CD4-positive, alpha-beta memory T cell (primary cell): ENCODE data around the gene MSRB1. TPM values are rescaled to one million over a fixed set of nuclear protein-coding genes. Genes with fewer than 3 reads are reported as not detected.

Experiments
- CTCF ChIA-PET: fragments of 350-600 bp; sonication (Branson Sonifier 250); formaldehyde crosslinking; loops from one replicate; lab custom pipeline; 2021; ENCODE audit warnings: inconsistent platforms; ENCODE audit not compliant: partially characterized antibody; lab: Charles Lee
- POLR2A ChIA-PET: fragments of 350-600 bp; sonication (Branson Sonifier 250); formaldehyde crosslinking; loops from one replicate; lab custom pipeline; 2021; ENCODE audit not compliant: partially characterized antibody; lab: Charles Lee
- DNase-seq, 5 donors: peaks; one replicate each; pipeline versions ENCODE4 v3.0.0 to v3.0.0-alpha.2; 2020 to 2022; ENCODE audit warnings: mixed read lengths in 1 of 5
- H3K27ac ChIP-seq: one replicate; pipeline ENCODE4 v1.7.0; 2013; ENCODE audit warnings: low read depth, low read length
- H3K27me3 ChIP-seq: 2 replicates; pipeline ENCODE4 v1.7.0; 2013; ENCODE audit warnings: mild to moderate bottlenecking, low read length, moderate library complexity; ENCODE audit not compliant: insufficient read depth
- H3K36me3 ChIP-seq: 2 replicates; pipeline ENCODE4 v1.7.0; 2013; ENCODE audit warnings: mild to moderate bottlenecking, low read length, moderate library complexity; ENCODE audit not compliant: insufficient read depth
- H3K4me1 ChIP-seq: 2 replicates; pipeline ENCODE4 v1.7.0; 2013; ENCODE audit warnings: mild to moderate bottlenecking, low read length, moderate library complexity; ENCODE audit not compliant: insufficient read depth
- H3K4me3 ChIP-seq, 2 donors: one replicate each; pipeline ENCODE4 v1.7.0; 2013; ENCODE audit warnings: low read length in 2 of 2, mild to moderate bottlenecking in 1 of 2
- H3K9me3 ChIP-seq, 2 donors: one replicate each; pipeline ENCODE4 v1.7.0; 2013; ENCODE audit warnings: low read length in 2 of 2, control low read depth in 1 of 2; ENCODE audit not compliant: control insufficient read depth in 1 of 2
- H3K27ac Mint-ChIP-seq, 7 donors: one replicate each; pipeline ENCODE4 v1.8.0; 2020 to 2021; ENCODE audit warnings: mixed read lengths in 7 of 7, mild to moderate bottlenecking in 6 of 7, inconsistent platforms in 3 of 7, moderate library complexity in 3 of 7
- H3K27me3 Mint-ChIP-seq, 2 donors: one replicate each; pipeline ENCODE4 v1.8.0; 2020 to 2021; ENCODE audit warnings: mixed read lengths in 2 of 2
- H3K36me3 Mint-ChIP-seq, 2 donors: one replicate each; pipeline ENCODE4 v1.8.0; 2020 to 2021; ENCODE audit warnings: mixed read lengths in 2 of 2, inconsistent platforms in 1 of 2, mild to moderate bottlenecking in 1 of 2
- H3K4me1 Mint-ChIP-seq, 4 donors: one replicate each; pipeline ENCODE4 v1.8.0; 2020 to 2021; ENCODE audit warnings: mixed read lengths in 4 of 4, mild to moderate bottlenecking in 1 of 4
- H3K4me3 Mint-ChIP-seq, 8 donors: one replicate each; pipeline ENCODE4 v1.8.0; 2020 to 2021; ENCODE audit warnings: mixed read lengths in 8 of 8, mild to moderate bottlenecking in 7 of 8, moderate library complexity in 6 of 8, inconsistent platforms in 3 of 8
- H3K9me3 Mint-ChIP-seq, 8 donors: one replicate each; pipeline ENCODE4 v1.8.0; 2020 to 2021; ENCODE audit warnings: mixed read lengths in 8 of 8, mild to moderate bottlenecking in 5 of 8, inconsistent platforms in 3 of 8, moderate library complexity in 1 of 8
- intact Hi-C: fragments of 100-400 bp; cut with micrococcal nuclease; formaldehyde crosslinking; loops from one replicate; pipeline ENCODE4 v1.15.1; 2023
- polyA plus RNA-seq, 2 donors: library from polyadenylated mRNA; unstranded; fragments of 300-500 nt; fragmentation: Illumina TruSeq; gene quantifications; one replicate each; pipeline ENCODE4 v1.2.3, GENCODE V29; 2021
- total RNA-seq, 2 experiments: library from RNA; stranded (reverse); gene quantifications; one replicate each; pipeline ENCODE4 v1.2.3, GENCODE V29; 2021

MSRB1 gene
- total and polyA plus RNA-seq, 4 experiments from 2014 or later, result 9.3 to 30.5 (median 15.5) TPM

DNA sequence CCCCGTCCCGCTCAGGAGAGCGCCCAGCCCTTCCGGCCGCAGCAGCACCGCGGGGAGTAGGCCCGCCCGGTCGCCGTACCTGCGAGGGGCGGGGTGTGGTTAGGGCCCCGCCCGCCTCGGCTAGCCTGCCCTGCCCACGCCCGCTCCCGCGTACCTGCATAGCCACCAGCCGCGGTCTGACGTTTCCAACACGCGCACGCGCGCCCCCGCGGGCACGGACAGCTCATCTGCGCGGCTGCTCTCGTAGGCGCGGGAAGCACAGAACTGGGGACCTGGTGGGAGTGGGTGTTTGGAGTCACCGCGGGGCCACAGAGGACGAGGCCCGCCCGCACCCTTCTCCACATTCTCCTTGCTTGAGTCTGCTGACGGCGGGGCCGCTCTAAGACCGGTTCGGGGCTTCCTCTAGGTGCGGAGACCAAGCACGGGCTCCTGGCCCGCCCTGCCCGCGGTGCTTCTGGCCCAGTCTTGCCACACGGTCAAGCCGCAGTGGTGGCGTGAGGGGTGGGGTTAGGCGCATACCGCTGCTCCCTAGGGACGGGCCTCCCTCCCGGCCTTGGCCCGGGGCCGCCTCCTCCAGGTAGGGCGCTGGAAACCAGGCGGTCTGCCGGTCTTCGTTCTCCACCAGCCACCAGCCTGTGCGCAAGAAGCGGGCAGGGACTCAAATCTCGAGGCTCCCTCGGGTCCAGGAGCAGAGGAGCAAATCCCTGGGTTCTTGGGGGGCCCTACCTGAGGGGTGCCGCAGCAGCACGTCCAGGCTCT lies 36.5 kb upstream of the MSRB1 start:
- DNase-seq, result peak in 2 of 5 donors; percentile 32 to 46
- H3K9me3 Mint-ChIP-seq, result peaks cover 0 to 2% (median 0%) of the 10 kb centered on the region in 8 donors
- Histone ChIP-seq H3K36me3 (peaks cover 29% of the 10 kb centered on the region), H3K4me1 (peaks cover 11% of the 10 kb centered on the region), H3K9me3 (no peaks in the 10 kb centered on the region), H3K27me3 (peaks cover 20% of the 10 kb centered on the region), H3K27ac (no peak overlapping the region), H3K4me3 (no peak overlapping the region)
- peak overlapping the region in 2 of 8 donors; percentile 17 to 25 for H3K4me3 Mint-ChIP-seq
- H3K27ac Mint-ChIP-seq, result no peak overlapping the region
- ChIA-PET POLR2A (interaction anchor here (1.9 to 7.5 kb wide), 6 partner anchors 8 to 176 kb away, joined by 6 to 99 read pairs (median 24); partner anchors contain the start of genes NDUFB10, RNF151, RPS2 and TBL3), CTCF (no interaction called here)
- intact Hi-C loops, result no loop called here
- peaks cover 10% of the 10 kb centered on the region in 2 donors for H3K27me3 Mint-ChIP-seq
- H3K36me3 Mint-ChIP-seq, result peaks cover 17 to 27% of the 10 kb centered on the region in 2 donors
- peaks cover 2 to 17% (median 6%) of the 10 kb centered on the region in 4 donors for H3K4me1 Mint-ChIP-seq

DNA sequence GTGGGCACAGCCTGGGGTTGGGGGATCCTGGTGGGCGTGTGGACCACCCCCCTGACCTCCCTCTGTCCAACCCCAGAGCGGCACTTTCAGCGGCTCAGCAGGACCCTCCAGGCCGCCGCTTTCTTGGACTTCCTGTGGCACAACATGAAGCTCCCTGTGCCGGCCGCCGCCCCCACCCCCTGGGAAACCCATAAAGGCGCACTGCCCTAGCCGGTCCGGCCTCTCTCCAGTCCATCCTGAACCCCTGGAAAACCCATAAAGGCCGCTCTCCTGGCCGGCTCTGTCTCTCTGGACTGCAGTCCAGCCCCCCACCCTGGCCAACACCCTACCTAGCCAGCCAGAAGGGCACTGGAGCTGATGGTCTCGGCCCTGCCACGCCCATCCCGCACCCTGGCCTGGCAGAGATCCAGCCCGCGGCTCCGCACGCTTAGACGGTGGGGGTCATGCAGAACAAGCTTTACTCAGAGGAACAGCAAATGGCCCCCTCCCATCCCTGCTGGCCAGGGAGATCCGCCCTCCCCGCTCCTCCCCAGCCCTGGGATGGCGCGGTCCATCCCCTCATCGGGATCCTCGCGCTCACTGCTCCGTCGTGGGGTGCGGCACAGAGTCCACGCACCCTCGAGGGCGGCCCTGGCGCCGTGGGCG lies 35.6 kb upstream of the MSRB1 start:
- H3K9me3 ChIP-seq, result no peaks in the 10 kb centered on the region
- H3K4me3 Mint-ChIP-seq, result no peak overlapping the region
- peaks cover 10% of the 10 kb centered on the region for H3K4me1 ChIP-seq
- peaks cover 32% of the 10 kb centered on the region for H3K36me3 ChIP-seq
- intact Hi-C loops, result no loop called here
- CTCF ChIA-PET, result no interaction called here
- peaks cover 0 to 2% (median 0%) of the 10 kb centered on the region in 8 donors for H3K9me3 Mint-ChIP-seq
- no peak overlapping the region for H3K4me3 ChIP-seq
- H3K27ac ChIP-seq, result no peak overlapping the region
- peaks cover 10% of the 10 kb centered on the region in 2 donors for H3K27me3 Mint-ChIP-seq
- peaks cover 19 to 27% of the 10 kb centered on the region in 2 donors for H3K36me3 Mint-ChIP-seq
- peak in 1 of 5 donors; percentile 39 for DNase-seq
- H3K4me1 Mint-ChIP-seq, result peaks cover 2 to 17% (median 6%) of the 10 kb centered on the region in 4 donors
- H3K27me3 ChIP-seq, result peaks cover 20% of the 10 kb centered on the region
- POLR2A ChIA-PET, result interaction anchor here (1.9 to 4.7 kb wide), 3 partner anchors 14 to 176 kb away, joined by 6 to 40 read pairs (median 6); partner anchors contain the start of genes RPS2 and TRAF7
- H3K27ac Mint-ChIP-seq, result no peak overlapping the region

DNA sequence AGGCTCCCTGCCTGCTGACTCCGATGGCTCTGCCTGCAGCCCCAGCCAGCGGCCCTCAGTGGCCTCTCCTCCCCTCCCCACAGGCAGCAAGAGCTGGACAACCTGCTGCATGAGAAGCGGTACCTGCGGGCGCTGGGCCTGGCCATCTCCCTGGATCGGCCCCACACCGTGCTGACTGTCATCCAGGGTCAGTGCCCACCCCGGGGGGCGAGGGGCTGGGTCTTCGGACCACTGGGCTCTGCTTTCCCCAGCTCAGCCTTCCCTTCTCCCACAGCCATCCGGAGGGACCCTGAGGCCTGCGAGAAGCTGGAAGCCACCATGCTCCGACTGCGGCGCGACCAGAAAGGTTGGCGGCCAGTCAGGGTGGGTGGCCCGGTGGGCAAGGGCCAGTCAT lies 34.9 kb upstream of the MSRB1 start:
- peaks cover 1 to 13% (median 4%) of the 10 kb centered on the region in 4 donors for H3K4me1 Mint-ChIP-seq
- H3K27me3 ChIP-seq, result peaks cover 20% of the 10 kb centered on the region
- intact Hi-C loops, result no loop called here
- H3K27ac Mint-ChIP-seq, result no peak overlapping the region
- peaks cover 21 to 27% of the 10 kb centered on the region in 2 donors for H3K36me3 Mint-ChIP-seq
- ChIA-PET CTCF (no interaction called here), POLR2A (interaction anchor here (1.5 to 4.7 kb wide), 4 partner anchors 8 to 177 kb away, joined by 4 to 40 read pairs (median 6); partner anchors contain the start of genes RPS2 and TRAF7)
- H3K4me1 ChIP-seq, result peaks cover 10% of the 10 kb centered on the region
- H3K27me3 Mint-ChIP-seq, result peaks cover 8 to 10% of the 10 kb centered on the region in 2 donors
- H3K36me3 ChIP-seq, result peaks cover 32% of the 10 kb centered on the region
- no peak overlapping the region for H3K4me3 ChIP-seq
- no peak overlapping the region for H3K27ac ChIP-seq
- H3K9me3 ChIP-seq, result no peaks in the 10 kb centered on the region
- peaks cover 0 to 2% (median 0%) of the 10 kb centered on the region in 8 donors for H3K9me3 Mint-ChIP-seq
- DNase-seq, result no peak
- no peak overlapping the region for H3K4me3 Mint-ChIP-seq

DNA sequence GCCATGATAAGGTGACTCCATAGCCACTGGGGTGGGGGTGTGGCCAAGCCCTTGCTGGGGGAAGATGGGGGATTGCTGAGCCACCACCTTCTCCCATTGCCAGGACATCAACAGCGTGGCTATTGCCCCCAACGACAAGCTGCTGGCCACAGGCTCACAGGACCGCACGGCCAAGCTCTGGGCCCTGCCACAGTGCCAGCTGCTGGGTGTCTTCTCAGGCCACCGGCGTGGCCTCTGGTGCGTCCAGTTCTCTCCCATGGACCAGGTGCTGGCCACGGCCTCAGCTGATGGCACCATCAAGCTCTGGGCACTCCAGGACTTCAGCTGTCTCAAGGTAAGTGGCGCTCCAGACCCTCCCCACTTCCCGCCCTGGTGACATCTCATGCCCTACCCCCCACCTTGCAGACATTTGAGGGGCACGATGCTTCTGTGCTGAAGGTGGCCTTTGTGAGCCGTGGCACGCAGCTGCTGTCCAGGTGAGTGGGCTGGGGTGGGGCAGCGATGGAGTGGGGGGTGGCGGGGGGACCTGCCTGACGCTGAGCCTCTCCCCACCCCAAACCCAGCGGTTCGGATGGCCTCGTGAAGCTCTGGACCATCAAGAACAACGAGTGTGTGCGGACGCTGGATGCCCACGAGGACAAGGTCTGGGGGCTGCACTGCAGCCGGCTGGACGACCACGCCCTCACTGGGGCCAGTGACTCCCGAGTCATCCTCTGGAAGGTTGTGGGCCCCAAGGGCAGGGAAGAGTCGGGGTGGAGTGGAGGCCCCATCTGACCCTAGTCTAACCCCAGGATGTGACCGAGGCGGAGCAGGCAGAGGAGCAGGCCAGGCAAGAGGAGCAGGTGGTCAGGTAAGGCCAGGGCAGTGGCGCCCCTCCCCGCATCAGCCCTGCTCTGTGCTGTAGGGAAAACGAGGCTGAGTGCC lies 34.2 kb upstream of the MSRB1 start:
- Histone ChIP-seq H3K27ac (no peak overlapping the region), H3K4me1 (peaks cover 14% of the 10 kb centered on the region), H3K9me3 (no peaks in the 10 kb centered on the region), H3K4me3 (no peak overlapping the region), H3K36me3 (peaks cover 32% of the 10 kb centered on the region), H3K27me3 (peaks cover 20% of the 10 kb centered on the region)
- intact Hi-C loops, result no loop called here
- ChIA-PET POLR2A (interaction anchor here (0.8 to 4.7 kb wide), 5 partner anchors 9 to 630 kb away, joined by 3 to 40 read pairs (median 6); partner anchors contain the start of genes RPS2 and TRAF7), CTCF (interaction anchor here (0.6 kb wide), 1 partner anchor 35 kb away, joined by 3 read pairs; no protein-coding TSS in a partner anchor)
- Mint-ChIP-seq H3K27me3 (peaks cover 8 to 10% of the 10 kb centered on the region in 2 donors), H3K4me1 (peaks cover 3 to 11% (median 6%) of the 10 kb centered on the region in 4 donors), H3K4me3 (no peak overlapping the region), H3K36me3 (peaks cover 25 to 27% of the 10 kb centered on the region in 2 donors), H3K27ac (no peak overlapping the region), H3K9me3 (peaks cover 0 to 2% (median 0%) of the 10 kb centered on the region in 8 donors)
- no peak for DNase-seq

DNA sequence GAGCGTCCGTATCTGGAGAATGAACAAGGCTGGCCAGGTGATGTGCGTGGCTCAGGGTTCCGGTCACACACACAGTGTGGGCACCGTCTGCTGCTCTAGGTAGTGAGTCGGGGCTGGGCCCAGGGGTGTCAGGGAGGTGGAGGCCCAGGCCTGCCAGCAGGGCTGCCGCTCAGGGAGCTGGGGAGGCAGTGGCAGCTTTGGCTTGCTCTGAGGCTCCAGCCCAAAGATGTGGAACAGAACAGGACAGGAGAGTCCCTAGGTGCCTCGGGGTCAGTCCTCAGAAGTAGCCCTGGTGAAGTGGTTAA lies 33.2 kb upstream of the MSRB1 start:
- H3K27ac ChIP-seq, result no peak overlapping the region
- peaks cover 32% of the 10 kb centered on the region for H3K36me3 ChIP-seq
- peaks cover 18% of the 10 kb centered on the region for H3K4me1 ChIP-seq
- no peak overlapping the region for H3K4me3 ChIP-seq
- DNase-seq, result no peak
- Mint-ChIP-seq H3K27ac (no peak overlapping the region), H3K9me3 (peaks cover 0 to 3% (median 0%) of the 10 kb centered on the region in 8 donors), H3K4me1 (peaks cover 8 to 17% (median 13%) of the 10 kb centered on the region in 4 donors), H3K36me3 (peaks cover 27 to 33% of the 10 kb centered on the region in 2 donors), H3K27me3 (peaks cover 4 to 6% of the 10 kb centered on the region in 2 donors), H3K4me3 (no peak overlapping the region)
- H3K27me3 ChIP-seq, result peaks cover 11% of the 10 kb centered on the region
- POLR2A ChIA-PET, result interaction anchor here (0.8 to 4.7 kb wide), 2 partner anchors 12 to 629 kb away, joined by 3 to 40 read pairs; partner anchors contain the start of gene RPS2
- intact Hi-C loops, result no loop called here
- CTCF ChIA-PET, result no interaction called here
- no peaks in the 10 kb centered on the region for H3K9me3 ChIP-seq

DNA sequence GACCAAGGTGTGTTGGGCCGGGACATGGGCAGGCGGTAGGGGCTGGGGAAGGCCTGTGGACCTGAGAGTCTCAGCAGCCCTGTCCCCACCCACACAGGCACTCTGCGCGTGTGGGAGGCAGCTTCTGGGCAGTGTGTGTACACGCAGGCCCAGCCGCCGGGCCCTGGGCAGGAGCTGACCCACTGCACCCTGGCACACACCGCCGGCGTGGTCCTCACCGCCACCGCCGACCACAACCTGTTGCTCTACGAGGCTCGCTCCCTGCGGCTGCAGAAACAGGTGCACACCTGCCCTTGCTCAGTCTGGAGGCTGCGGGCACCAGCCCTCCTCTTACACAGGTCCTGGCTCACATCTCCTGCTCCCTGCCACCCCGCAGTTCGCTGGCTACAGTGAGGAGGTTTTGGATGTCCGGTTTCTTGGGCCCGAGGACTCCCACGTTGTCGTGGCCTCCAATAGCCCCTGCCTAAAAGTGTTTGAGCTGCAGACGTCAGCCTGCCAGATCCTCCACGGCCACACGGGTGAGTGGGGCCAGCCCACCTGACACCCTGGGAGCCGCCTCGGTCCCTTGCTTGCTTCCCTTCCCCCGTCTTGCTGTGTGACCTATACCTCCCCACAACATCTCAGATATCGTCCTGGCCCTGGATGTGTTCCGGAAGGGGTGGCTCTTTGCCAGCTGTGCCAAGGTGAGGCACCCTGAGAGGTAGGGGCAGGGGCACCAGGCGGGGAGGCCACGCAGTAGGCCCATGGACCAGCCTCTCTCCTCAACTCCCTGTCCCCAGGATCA lies 32.6 kb upstream of the MSRB1 start:
- H3K27ac Mint-ChIP-seq, result no peak overlapping the region
- Histone ChIP-seq H3K9me3 (no peaks in the 10 kb centered on the region), H3K36me3 (peaks cover 32% of the 10 kb centered on the region), H3K27me3 (peaks cover 5% of the 10 kb centered on the region), H3K4me1 (peaks cover 23% of the 10 kb centered on the region), H3K4me3 (no peak overlapping the region), H3K27ac (no peak overlapping the region)
- DNase-seq, result no peak
- intact Hi-C loops, result no loop called here
- peaks cover 0 to 5% of the 10 kb centered on the region in 2 donors for H3K27me3 Mint-ChIP-seq
- no peak overlapping the region for H3K4me3 Mint-ChIP-seq
- H3K9me3 Mint-ChIP-seq, result peaks cover 0 to 3% (median 0%) of the 10 kb centered on the region in 8 donors
- POLR2A ChIA-PET, result interaction anchor here (1.0 to 4.7 kb wide), 2 partner anchors 11 to 15 kb away, joined by 3 to 40 read pairs; partner anchors contain the start of gene RPS2
- H3K4me1 Mint-ChIP-seq, result peaks cover 8 to 22% (median 16%) of the 10 kb centered on the region in 4 donors
- peaks cover 27 to 33% of the 10 kb centered on the region in 2 donors for H3K36me3 Mint-ChIP-seq
- CTCF ChIA-PET, result no interaction called here
